GM19467 (cell line): ENCODE measurements around the gene PKD2.
"Not testable (repeated sequence)": the region's sequence is repeated elsewhere in the genome, so short reads cannot be mapped to it uniquely, and the experiment has no call there.

ENCODE experiments used
- ATAC-seq: cut with Tn5 transposase; IDR thresholded peaks from one replicate; pipeline ENCODE4 v1.9.1; 2021; ENCODE audit warnings: mild to moderate bottlenecking, moderate library complexity; ENCODE audit not compliant: unreplicated experiment

PKD2 gene

DNA sequence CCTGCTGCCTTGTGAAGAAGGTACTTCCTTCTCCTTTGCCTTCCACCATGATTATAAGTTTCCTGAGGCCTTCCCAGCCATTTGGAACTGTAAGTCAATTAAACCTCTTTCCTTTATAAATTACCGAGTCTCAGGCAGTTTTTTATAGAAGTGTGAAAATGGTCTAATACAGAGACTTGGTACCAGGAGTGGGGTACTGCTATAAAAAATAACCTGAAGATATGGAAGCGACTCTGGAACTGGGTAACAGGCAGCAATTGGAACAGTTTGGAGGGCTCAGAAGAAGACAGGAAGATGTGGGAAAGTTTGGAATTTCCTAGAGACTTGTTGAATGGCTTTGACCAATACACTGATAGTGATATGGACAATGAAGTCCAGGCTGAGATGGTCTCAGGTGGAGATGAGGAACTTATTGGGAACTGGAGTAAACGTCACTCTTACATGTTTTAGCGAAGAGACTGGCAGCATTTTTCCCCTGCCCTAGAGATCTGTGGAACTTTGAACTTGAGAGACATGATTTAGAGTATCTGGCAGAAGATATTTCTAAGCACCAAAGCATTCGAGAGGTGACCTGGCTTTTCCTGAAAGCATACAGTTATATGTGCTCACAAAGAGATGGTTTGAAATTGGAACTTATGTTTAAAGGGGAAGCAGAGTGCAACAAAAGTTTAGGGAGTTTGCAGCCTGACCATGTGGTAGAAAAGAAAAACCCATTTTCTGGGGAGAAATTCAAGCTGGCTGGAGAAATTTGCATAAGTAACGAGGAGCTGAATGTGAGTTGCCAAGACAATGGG, 18.6 kb downstream of the PKD2 start:
- ATAC-seq, result not testable (repeated sequence)

DNA sequence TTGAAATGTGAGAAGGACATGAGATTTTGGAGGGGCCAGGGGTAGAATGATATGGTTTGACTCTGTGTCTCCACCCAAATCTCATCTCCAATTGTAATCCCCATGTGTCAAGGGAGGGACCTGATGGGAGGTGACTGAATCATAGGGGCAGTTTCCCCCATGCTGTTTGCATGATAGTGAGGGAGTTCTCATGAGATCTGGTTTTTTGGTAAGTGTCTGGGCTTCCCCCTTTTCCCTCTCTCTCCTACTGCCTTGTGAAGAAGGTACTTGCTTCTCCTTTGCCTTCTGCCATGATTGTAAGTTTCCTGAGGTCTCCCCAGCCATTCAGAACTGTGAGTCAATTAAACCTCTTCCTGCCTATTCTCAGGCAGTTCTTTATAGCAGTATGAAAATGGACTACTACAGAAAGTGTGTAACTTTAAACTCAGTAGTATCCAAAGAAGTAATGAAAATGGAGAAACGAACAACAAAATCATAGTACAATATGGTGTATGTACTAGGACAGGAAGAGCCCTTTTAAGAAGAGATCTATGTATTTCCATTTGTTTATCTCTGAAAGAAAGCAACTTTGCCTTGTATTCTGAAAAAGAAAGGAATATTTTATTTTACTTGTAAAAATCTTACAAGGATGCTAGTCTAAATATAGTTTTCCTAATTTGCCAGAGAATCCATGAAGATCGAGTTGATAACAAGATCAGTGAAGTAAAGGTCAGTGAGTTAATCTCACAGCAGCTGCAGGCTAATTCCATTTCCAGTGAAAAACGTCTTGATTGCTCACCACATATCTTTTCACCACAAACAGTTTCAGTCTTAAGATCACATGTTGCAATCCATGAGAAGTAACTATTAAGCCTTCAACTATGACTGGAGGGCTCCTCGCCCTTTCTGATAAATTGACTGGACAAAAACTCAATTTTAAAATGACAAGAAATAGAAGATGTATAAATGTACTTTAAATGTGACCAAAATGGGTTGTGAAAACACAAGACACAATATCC, 20.5 kb downstream of the PKD2 start:
- no peak for ATAC-seq

DNA sequence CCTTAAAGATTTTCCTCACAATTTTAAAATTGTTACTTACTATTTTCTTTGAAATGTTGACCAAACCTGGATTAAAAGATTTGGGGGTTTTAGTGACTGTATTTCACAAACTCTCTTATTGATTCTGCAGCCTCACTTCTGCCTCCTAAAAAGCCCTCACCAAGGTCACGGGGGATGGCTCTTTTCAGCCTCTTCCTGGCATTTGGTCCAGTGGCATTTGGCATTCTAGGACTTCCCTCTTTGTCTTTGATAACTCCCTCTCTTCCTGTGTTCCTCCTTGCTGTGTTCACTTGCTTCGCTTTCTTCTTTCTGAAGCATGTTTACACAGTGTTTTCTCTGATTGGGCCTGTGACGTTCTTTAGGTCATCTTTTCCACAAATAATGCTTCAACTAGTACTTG, 21.5 kb downstream of the PKD2 start:
- ATAC-seq, result no peak

DNA sequence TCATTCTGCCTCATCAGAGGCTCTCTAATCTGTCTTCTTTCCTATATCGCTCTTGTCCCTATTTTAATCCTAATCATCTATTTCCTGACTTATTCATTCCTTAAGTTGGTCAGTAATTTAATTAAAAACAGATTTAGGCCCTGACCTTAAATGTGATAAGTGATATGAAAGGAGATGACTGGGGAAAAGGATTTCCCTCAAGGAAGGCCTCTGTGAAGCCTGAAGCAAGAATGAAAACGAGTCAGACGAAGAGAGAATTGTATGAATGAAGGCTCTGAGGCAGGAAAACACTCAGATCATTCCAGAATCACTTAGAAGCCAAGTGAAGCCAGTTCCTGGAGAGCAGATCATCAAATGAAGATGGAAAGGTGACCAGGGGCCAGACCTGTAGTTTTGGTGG, 22.1 kb downstream of the PKD2 start:
- ATAC-seq, result no peak

DNA sequence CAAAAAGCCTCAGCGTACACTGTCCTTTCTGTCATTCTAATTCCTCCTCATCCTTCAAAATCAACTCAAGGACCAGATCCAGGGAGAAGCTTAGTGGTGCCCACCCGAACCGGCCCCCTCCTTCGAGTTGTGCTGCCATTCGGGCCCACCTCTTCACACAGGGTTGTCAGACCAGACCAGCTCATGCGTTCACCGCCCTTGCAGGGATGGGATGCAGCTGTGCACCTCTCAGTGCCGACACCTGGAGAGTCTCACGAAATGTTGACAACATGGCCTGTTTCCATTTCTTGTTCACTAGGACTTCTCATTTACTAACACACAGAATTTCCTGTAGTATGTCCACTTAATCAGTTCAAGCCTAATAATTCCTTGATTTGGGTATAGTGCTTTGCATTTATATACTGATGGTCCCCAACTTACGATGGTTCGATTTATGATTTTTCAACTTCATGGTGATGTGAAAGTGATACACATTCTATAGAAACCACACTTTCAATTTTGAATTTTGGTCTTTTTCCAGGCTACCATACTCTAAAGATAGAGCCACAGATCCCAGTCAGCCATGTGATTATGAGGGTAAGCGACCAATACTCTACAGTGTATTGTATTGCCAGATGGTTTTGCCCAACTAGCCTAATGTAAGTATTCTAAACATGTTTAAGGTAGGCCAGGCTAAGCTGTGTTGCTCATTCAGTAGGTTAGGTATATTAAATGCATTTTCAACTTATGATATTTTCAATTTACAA, 23.3 kb downstream of the PKD2 start:
- ATAC-seq, result no peak

DNA sequence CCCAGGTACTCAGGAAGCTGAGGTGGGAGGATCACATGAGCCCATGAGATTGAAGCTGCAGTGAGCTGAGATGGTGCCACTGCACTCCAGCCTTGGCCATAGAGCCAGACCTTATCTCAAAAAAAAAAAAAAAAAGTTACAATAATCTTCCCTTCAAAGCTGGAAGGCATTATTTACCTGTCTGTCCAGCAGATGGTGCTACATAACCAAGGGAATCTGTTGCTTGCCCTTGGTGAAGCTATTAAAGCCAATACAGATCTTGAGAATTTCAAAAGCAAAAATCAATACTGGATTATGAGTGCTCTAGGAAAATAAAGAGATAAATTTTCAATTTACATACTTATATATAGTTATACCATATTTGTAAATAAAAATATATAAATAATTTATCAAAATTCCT, 25.9 kb downstream of the PKD2 start:
- no peak for ATAC-seq

DNA sequence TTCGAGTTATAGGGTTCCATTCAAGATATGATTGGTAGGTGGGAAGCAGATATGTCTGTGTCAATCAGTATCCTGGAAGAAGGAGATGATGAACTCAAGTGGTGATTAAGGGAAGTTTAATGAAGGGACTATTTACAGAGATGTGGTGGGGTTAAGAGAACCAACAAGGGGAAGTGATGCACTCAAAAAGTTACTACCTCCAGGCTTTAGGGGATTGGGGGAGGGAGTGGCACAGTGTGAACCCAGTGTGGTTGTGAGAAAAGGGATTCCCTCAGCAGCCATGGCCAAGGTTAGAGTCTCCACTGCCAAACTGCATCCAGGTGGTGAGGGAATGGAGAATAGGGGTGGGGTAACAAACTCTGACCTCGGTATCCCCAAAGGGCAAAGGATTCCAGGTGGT, 27.9 kb downstream of the PKD2 start:
- no peak for ATAC-seq

DNA sequence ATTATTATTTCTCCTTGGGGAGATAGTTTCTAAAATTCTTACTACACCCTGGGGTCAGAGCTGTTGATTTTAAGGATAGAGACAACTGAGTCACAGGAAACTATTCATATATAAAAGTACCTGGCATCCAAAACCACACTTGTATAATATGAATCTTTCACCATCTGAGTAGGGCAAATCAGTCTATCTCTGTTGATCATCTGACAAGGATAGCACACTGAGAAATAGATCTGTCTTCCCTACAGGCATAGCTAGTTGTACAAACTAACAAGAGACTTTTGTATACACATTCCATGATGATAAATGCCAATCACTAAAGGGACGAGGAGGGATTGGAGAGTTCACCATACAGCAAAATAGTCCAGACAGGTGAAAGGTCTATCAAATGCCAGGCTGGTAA, 30.0 kb downstream of the PKD2 start:
- ATAC-seq, result no peak

DNA sequence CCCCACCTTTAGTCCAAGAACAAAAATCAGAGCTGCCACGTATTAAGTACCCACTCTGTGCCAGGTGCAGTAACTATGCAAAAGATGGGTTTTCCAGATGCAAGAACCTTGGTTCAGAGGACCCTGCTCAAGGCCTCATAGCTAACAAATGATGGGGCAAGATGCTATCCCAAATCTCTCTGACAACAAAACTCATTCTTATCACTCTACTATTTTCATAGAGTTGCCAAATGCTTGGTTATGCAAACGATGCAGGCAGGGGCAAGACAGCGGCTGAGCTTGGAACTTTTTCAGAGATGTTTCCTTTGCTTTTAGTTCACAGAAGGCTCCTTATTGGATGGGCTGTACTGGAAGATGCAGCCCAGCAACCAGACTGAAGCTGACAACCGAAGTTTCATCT, 30.5 kb downstream of the PKD2 start:
- no peak for ATAC-seq

DNA sequence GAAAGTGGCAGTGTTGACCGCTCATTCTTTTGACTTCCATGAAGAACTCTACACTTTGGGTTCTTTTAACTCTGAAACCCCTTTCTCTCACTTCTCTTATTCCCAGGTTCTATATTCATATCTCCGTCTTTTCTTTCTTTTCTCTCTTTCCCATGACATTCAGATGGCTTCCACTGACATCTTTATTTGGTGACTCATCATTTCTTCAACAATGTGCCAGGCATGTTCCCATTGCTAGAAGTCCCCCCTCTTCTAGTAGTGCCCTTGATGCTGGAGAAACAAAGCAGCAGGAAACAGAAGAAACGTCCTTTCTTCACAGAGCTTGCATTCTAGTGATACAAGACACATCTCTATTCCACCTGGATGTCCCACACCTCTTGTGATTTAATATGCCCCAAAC, 33.3 kb downstream of the PKD2 start:
- ATAC-seq, result no peak

DNA sequence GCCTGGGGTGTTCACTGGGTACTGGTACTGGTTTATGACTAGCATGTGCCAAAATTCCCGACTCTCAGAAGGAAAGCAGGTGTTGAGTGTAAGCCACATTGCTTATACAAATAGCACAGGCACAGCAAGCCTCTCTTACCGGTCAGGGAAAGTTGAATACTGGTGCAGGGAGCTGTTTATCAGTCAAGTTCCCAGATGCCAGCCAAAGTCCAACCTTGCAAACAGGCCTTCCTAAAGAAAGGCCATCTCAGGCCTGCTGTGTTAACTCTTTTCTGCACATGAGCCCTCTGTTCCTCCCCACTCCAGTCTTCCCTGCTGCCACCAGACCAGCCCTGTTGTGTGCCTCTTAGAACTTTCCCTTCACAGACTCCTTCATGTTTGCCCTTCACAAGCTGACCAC, 34.2 kb downstream of the PKD2 start:
- ATAC-seq, result no peak

DNA sequence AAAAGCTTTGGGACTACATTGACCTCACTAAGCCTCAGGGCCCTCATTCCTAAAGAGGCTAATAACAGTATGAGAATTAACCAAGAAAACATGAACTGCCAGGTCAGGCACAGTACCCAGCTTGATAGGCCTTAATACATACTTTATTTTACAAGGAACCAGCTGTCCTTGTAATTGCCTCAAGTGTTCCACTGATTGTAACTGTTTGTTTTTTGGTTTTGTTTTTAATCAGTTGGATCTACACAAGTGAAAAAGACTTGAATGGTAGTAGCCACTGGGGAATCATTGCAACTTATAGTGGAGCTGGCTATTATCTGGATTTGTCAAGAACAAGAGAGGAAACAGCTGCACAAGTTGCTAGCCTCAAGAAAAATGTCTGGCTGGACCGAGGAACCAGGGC, 35.6 kb downstream of the PKD2 start:
- no peak for ATAC-seq

DNA sequence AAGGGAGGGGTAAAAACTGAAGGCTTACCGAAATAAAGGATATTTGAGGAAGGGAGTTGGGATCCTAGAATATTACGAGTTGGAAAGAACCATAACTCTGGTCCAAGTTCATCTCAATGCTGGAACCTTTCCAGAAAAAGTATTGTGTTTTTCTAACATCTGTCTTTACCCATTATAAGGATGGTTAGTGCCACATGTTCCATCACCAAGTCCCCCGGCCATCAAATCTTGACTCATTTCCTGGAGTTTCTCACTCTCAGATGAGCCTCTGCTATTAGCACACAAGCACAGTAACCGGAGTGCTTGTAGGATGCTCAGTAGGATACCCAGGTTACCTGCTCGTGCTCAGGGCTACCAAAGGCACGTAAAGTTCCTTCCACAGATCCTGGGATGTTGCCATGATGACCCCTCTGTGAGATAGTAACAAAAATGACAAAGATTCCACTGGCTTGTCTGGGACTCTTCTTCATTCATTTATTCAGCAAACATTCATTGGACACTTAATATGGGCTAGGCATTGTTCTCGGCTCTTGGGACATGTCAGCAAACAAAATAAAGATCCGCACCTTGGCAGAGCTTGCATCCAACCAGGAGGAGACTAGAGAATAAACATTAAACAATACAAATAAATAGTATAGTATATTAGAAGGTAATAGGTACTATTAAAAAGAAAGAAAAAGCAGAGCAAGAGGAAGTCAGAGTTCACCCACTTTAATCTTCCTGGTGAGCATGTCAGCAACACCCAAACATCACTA, 36.3 kb downstream of the PKD2 start:
- ATAC-seq, result no peak

DNA sequence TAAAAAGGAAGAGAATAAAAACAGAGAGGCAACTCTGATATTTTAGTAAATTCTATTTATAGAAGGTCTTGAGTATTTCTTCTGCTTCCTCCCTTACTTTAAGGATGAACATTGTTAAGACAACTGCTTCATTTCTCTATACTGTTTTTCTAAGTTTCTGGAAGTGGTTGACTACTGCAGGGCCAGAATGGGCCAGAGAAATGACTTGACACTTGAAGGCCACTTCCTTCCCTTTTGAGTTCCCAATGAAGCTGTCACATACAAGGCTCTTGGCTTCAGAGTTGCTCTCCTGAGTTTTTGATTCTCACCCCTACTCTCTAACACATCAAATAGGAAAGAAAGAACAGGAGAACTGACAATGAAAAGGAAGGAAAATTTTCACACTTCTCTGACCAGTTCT, 37.6 kb downstream of the PKD2 start:
- ATAC-seq, result no peak

DNA sequence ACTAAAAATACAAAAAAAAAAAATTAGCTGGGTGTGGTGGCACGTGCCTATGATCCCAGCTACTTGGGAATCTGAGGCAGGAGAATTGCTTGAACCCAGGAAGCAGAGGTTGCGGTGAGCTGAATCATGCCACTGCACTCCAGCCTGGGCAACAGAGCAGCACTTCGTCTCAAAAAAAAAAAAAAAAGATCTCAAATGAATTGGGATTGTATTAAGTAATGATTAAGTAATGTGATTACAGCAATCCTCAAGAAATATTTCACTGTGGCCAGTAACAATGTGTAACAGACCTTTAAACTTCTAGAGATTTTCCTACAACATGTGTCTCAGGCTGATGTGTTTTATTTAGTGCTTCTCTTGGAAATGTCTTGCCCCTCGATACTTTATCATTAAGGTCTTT, 46.8 kb downstream of the PKD2 start:
- ATAC-seq, result no peak

DNA sequence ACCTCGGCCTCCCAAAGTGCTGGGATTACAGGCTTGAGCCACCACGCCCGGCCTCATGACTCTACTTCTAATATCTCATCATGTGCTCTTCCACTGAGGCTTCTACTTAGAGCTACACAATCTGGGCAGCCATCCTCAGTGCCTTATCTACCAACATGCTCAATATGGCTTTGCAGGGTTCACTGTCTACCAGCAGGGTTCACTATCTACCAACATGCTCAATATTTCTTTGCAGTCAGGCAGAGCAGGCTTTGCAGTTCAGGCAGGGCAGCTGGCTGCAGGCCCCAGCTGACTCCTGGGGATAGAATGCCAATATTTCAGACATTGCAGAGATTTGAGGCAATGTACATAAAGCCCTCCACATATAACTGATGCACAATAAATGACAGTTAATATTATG, 47.5 kb downstream of the PKD2 start:
- ATAC-seq, result no peak

DNA sequence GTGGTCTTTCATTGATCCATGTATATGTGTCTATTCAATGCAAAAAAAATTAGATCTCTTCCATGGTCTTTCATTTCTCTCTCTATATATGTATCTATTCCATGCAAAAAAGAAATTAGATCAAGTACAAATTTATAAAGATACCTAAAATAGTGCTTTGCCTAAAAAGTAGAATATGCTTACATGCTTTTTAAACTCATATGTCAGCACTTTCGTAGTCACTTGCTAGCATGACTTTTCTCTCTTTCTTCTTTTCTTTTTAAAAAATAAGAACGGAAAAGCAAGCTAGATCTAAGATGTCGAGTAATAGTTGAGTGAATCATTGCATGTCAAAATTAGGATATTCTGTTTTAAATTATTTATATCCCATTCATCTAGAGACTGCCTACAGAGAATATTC, 50.9 kb downstream of the PKD2 start:
- no peak for ATAC-seq

DNA sequence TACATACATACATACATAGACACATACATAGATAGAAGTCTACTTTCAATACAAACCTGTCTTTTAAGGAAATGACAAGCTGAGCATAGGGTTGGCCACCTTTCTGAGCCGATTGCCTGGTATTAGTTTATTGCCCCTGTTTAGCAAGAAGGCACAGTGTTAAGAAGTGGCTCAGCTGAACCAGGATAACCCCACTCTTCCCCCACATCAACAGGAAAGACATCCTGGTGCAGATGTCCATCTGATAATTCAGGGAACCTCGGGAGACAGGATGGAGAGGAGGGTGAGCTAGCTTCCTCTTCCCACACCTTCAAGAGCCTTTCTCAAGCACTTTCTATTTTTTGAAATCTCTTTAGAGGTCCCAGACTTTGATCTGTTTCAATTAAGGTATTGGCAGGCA, 52.3 kb downstream of the PKD2 start:
- ATAC-seq, result no peak

DNA sequence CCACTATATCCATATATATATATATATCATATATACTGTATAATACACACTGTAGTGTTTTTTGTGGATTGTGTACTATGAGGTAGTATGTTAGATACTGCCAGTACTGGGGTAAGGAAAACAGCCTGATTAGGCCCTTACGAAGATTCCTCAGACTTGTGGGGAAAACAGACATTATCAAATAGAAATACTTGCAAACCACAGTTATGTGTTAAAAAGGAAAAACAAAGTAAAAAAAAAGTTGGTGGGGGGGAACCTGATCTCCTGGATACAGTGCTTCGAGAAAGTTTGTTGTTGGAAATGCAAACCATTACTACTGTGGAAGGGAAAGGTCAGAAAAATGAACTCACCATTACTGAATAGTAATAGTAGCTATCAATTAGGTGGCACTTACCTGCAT, 53.0 kb downstream of the PKD2 start:
- ATAC-seq, result no peak

DNA sequence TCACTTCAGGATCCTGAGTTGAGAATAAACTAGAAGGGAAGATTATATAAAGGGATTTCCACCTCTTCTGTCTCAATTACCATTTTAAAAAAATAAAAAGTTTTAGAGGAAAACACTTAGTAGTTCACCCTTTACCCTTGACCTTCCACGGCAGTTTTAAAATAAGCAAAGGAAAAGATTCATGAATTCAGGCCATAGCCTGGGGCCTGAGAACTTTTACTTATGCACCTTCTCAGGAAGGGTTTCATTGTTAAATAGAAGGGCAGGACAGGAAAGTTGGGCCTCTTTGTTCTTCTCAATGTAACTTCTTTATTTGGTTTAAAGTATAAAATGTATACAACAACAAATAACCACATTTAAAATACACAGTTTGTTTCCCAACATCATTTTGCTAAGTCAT, 54.9 kb downstream of the PKD2 start:
- ATAC-seq, result no peak

DNA sequence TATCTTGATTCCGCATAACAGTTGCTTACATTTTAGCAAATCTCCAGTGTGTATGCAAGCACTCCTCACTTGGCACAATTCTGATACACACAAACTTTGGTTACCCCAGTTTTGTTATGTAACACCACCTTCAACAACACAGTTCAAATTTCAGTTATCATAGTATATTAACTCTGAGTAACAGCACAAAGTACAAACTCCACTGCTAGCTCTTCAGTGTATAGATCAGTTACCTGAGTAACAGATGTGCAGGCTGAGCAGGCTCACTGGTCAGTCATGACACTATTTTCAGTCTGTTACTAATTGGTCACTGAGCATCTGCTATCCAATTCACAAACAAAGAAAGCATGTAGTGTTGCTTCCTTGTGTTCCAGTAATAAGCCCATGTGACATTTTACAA, 55.4 kb downstream of the PKD2 start:
- ATAC-seq, result no peak
